Liver (tissue), 9 donors: Measurements from ENCODE around the gene EEA1. TPM values are rescaled to one million over a fixed set of nuclear protein-coding genes. Genes with fewer than 3 reads are reported as not detected.

Experiments used
- DNase-seq: peaks from one replicate; pipeline ENCODE4 v3.0.0-alpha.2; 2017; ENCODE audit warnings: low spot score
- H3K27ac ChIP-seq, 2 donors: one replicate each; pipeline ENCODE4 v1.7.0; 2013; ENCODE audit warnings: inconsistent platforms in 2 of 2, low read length in 2 of 2, control low read depth in 1 of 2, low read depth in 1 of 2, mild to moderate bottlenecking in 1 of 2
- H3K27me3 ChIP-seq, 4 donors: one replicate each; pipeline versions ENCODE4 v1.6.1 to v1.7.0; 2013; ENCODE audit warnings: low read length in 3 of 4, inconsistent platforms in 1 of 4, mild to moderate bottlenecking in 1 of 4, moderate library complexity in 1 of 4; ENCODE audit not compliant: control insufficient read depth in 4 of 4, insufficient read depth in 4 of 4
- H3K36me3 ChIP-seq, 4 donors: one replicate each; pipeline versions ENCODE4 v1.6.1 to v1.7.0; 2013; ENCODE audit warnings: low read length in 3 of 4, mild to moderate bottlenecking in 3 of 4, low read depth in 1 of 4, moderate library complexity in 1 of 4; ENCODE audit not compliant: control insufficient read depth in 4 of 4, insufficient read depth in 3 of 4
- H3K4me1 ChIP-seq, 4 donors: one replicate each; pipeline versions ENCODE4 v1.6.1 to v1.7.0; 2013; ENCODE audit warnings: low read length in 3 of 4, mild to moderate bottlenecking in 3 of 4, moderate library complexity in 1 of 4; ENCODE audit not compliant: control insufficient read depth in 4 of 4, insufficient read depth in 4 of 4
- H3K4me3 ChIP-seq, 3 donors: one replicate each; pipeline versions ENCODE4 v1.6.1 to v1.7.0; 2013; ENCODE audit warnings: low read length in 3 of 3, control low read depth in 1 of 3, low read depth in 1 of 3, mild to moderate bottlenecking in 1 of 3
- H3K9ac ChIP-seq, 2 donors: one replicate each; pipeline ENCODE4 v1.7.0; 2013; ENCODE audit warnings: low read length in 2 of 2, mild to moderate bottlenecking in 2 of 2, moderate library complexity in 2 of 2, control low read depth in 1 of 2, low read depth in 1 of 2
- H3K9me3 ChIP-seq, 4 donors: one replicate each; pipeline versions ENCODE4 v1.6.1 to v1.7.0; 2013; ENCODE audit warnings: low read length in 3 of 4; ENCODE audit not compliant: control insufficient read depth in 4 of 4
- EGR1 ChIP-seq, 2 donors: IDR thresholded peaks; 2 replicates each; pipeline ENCODE4 v1.6.1; 2016 to 2018; ENCODE audit warnings: antibody characterized with exemption in 2 of 2, low read depth in 2 of 2
- FOXA1 ChIP-seq: IDR thresholded peaks from 2 replicates; pipeline ENCODE4 v1.6.1; 2016; ENCODE audit warnings: antibody characterized with exemption
- FOXA2 ChIP-seq: IDR thresholded peaks from 2 replicates; pipeline ENCODE4 v1.6.1; 2016; ENCODE audit warnings: antibody characterized with exemption
- GABPA ChIP-seq, 2 donors: IDR thresholded peaks in 1 of 2; conservative IDR thresholded peaks in 1 of 2; 2 replicates each; pipeline ENCODE4 v1.6.1; 2016; ENCODE audit warnings: antibody characterized with exemption in 2 of 2, mild to moderate bottlenecking in 1 of 2, moderate library complexity in 1 of 2
- HNF4A ChIP-seq, 2 donors: conservative IDR thresholded peaks; 2 replicates each; pipeline ENCODE4 v1.6.1; 2016; ENCODE audit warnings: antibody characterized with exemption in 2 of 2, mild to moderate bottlenecking in 2 of 2
- HNF4G ChIP-seq: IDR thresholded peaks from 2 replicates; pipeline ENCODE4 v1.6.1; 2016; ENCODE audit warnings: antibody characterized with exemption
- JUND ChIP-seq, 2 donors: IDR thresholded peaks; 2 replicates each; pipeline ENCODE4 v1.6.1; 2016; ENCODE audit warnings: antibody characterized with exemption in 2 of 2
- NR2F2 ChIP-seq: IDR thresholded peaks from 2 replicates; pipeline ENCODE4 v1.6.1; 2016; ENCODE audit warnings: antibody characterized with exemption
- RAD21 ChIP-seq, 2 donors: IDR thresholded peaks; 2 replicates each; pipeline ENCODE4 v1.6.1; 2016; ENCODE audit warnings: antibody characterized with exemption in 2 of 2, mild to moderate bottlenecking in 2 of 2
- RXRA ChIP-seq, 2 donors: IDR thresholded peaks; 2 replicates each; pipeline ENCODE4 v1.6.1; 2017 to 2018; ENCODE audit warnings: antibody characterized with exemption in 2 of 2, mild to moderate bottlenecking in 1 of 2
- SP1 ChIP-seq: IDR thresholded peaks from 2 replicates; pipeline ENCODE4 v1.6.1; 2018; ENCODE audit warnings: antibody characterized with exemption, mild to moderate bottlenecking
- TAF1 ChIP-seq: conservative IDR thresholded peaks from 2 replicates; pipeline ENCODE4 v1.6.1; 2016; ENCODE audit warnings: antibody characterized with exemption, mild to moderate bottlenecking
- YY1 ChIP-seq: IDR thresholded peaks from 2 replicates; pipeline ENCODE4 v1.6.1; 2016; ENCODE audit warnings: antibody characterized with exemption, mild to moderate bottlenecking
- WGBS: extraction: QIAGEN DNeasy Blood & Tissue Kit; methylation state at CpG from one replicate; pipeline ENCODE4 v1.1.7; 2013; 5-methylcytosine and 5-hydroxymethylcytosine counted together
- polyA plus RNA-seq, 2 donors: library from polyadenylated mRNA; stranded (reverse) in 1 of 2; unstranded in 1 of 2; fragments of 200-250 nt in 1 of 2; fragments of >200 nt in 1 of 2; fragmentation: Nextera tagmentation in 1 of 2; extraction: Ambion mirVana in 1 of 2; gene quantifications; one replicate each; pipeline versions ENCODE4 v1.2.1 to v1.2.3, GENCODE V29; 2013 to 2015
- total RNA-seq, 2 donors: library from RNA; depleted of rRNA; stranded (reverse); fragments of >200 nt; gene quantifications; one replicate each; pipeline ENCODE4 v1.2.3, GENCODE V29; 2014
- TF ChIP-seq, protein P1 (sequence below): IDR thresholded peaks from 2 replicates; pipeline ENCODE4 v1.6.1; 2016; ENCODE audit warnings: antibody characterized with exemption, mild to moderate bottlenecking
- TF ChIP-seq, protein P2 (sequence below): IDR thresholded peaks from 2 replicates; pipeline ENCODE4 v1.6.1; 2016; ENCODE audit warnings: antibody characterized with exemption
- TF ChIP-seq, protein P3 (sequence below): IDR thresholded peaks from 2 replicates; pipeline ENCODE4 v1.6.1; 2016; ENCODE audit warnings: antibody characterized with exemption
- TF ChIP-seq, protein P4 (sequence below): fragments of 150-350 bp; IDR thresholded peaks from 2 replicates; pipeline ENCODE4 v1.5.1; 2017; ENCODE audit warnings: improper control_type of control experiment, low read depth, low read length; ENCODE audit not compliant: missing input control
- TF ChIP-seq, protein P5 (sequence below): IDR thresholded peaks from 2 replicates; pipeline ENCODE4 v1.6.1; 2016; ENCODE audit warnings: antibody characterized with exemption
- donor health status: healthy.
- donor health status: healthy.
- donor health status: healthy.
- donor health status: healthy.
- donor health status: healthy.

EEA1 gene
- total and polyA plus RNA-seq, 4 donors = 2.5 to 15.8 (median 9.1) TPM

DNA sequence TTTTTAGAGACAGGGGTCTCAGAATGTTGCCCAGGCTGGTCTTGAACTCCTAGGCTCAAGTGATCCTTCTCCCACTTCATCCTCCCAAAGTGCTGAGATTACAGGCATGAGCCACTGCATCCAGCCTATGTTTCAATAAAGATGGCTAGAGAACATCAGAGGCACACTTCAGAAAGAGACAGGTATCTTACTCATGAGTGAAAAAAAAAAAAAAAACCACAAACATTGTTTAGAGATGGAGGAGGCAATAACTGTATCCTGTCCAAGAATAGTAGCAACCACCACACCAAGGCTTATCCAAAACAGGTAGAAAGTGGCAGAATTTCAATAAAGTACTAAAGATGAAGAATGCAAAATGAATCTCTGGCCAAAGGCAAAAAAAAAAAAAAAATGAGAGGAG is 30.3 kb downstream of the EEA1 start:
- Histone ChIP-seq H3K27ac (peak overlapping the region; percentile 70 to 78), H3K27me3 (no peaks in the 10 kb centered on the region), H3K9me3 (no peaks in the 10 kb centered on the region), H3K9ac (no peak overlapping the region), H3K36me3 (no peaks in the 10 kb centered on the region), H3K4me3 (no peak overlapping the region), H3K4me1 (peaks cover 0 to 13% (median 1%) of the 10 kb centered on the region in 4 donors)
- TF ChIP-seq, protein P1, sequence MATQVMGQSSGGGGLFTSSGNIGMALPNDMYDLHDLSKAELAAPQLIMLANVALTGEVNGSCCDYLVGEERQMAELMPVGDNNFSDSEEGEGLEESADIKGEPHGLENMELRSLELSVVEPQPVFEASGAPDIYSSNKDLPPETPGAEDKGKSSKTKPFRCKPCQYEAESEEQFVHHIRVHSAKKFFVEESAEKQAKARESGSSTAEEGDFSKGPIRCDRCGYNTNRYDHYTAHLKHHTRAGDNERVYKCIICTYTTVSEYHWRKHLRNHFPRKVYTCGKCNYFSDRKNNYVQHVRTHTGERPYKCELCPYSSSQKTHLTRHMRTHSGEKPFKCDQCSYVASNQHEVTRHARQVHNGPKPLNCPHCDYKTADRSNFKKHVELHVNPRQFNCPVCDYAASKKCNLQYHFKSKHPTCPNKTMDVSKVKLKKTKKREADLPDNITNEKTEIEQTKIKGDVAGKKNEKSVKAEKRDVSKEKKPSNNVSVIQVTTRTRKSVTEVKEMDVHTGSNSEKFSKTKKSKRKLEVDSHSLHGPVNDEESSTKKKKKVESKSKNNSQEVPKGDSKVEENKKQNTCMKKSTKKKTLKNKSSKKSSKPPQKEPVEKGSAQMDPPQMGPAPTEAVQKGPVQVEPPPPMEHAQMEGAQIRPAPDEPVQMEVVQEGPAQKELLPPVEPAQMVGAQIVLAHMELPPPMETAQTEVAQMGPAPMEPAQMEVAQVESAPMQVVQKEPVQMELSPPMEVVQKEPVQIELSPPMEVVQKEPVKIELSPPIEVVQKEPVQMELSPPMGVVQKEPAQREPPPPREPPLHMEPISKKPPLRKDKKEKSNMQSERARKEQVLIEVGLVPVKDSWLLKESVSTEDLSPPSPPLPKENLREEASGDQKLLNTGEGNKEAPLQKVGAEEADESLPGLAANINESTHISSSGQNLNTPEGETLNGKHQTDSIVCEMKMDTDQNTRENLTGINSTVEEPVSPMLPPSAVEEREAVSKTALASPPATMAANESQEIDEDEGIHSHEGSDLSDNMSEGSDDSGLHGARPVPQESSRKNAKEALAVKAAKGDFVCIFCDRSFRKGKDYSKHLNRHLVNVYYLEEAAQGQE = no peak
- no peak for TF ChIP-seq GABPA (IDR thresholded peaks at IDR 0.05 in 1 of 2, conservative IDR thresholded peaks at IDR 0.05 in 1 of 2)
- no peak for TF ChIP-seq EGR1 (IDR thresholded peaks at IDR 0.05; ENCODE audit: low read depth in 2 of 2)
- TF ChIP-seq TAF1 = no peak
- TF ChIP-seq, protein P2, sequence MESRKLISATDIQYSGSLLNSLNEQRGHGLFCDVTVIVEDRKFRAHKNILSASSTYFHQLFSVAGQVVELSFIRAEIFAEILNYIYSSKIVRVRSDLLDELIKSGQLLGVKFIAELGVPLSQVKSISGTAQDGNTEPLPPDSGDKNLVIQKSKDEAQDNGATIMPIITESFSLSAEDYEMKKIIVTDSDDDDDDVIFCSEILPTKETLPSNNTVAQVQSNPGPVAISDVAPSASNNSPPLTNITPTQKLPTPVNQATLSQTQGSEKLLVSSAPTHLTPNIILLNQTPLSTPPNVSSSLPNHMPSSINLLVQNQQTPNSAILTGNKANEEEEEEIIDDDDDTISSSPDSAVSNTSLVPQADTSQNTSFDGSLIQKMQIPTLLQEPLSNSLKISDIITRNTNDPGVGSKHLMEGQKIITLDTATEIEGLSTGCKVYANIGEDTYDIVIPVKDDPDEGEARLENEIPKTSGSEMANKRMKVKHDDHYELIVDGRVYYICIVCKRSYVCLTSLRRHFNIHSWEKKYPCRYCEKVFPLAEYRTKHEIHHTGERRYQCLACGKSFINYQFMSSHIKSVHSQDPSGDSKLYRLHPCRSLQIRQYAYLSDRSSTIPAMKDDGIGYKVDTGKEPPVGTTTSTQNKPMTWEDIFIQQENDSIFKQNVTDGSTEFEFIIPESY = no peak
- no peak for TF ChIP-seq RAD21 (IDR thresholded peaks at IDR 0.05)
- TF ChIP-seq SP1 = no peak
- no peak for TF ChIP-seq HNF4G
- no peak for TF ChIP-seq FOXA2
- no peak for TF ChIP-seq HNF4A (conservative IDR thresholded peaks at IDR 0.05)
- TF ChIP-seq, protein P3, sequence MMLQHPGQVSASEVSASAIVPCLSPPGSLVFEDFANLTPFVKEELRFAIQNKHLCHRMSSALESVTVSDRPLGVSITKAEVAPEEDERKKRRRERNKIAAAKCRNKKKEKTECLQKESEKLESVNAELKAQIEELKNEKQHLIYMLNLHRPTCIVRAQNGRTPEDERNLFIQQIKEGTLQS = no peak
- TF ChIP-seq RXRA (IDR thresholded peaks at IDR 0.05) = no peak
- TF ChIP-seq, protein P4, sequence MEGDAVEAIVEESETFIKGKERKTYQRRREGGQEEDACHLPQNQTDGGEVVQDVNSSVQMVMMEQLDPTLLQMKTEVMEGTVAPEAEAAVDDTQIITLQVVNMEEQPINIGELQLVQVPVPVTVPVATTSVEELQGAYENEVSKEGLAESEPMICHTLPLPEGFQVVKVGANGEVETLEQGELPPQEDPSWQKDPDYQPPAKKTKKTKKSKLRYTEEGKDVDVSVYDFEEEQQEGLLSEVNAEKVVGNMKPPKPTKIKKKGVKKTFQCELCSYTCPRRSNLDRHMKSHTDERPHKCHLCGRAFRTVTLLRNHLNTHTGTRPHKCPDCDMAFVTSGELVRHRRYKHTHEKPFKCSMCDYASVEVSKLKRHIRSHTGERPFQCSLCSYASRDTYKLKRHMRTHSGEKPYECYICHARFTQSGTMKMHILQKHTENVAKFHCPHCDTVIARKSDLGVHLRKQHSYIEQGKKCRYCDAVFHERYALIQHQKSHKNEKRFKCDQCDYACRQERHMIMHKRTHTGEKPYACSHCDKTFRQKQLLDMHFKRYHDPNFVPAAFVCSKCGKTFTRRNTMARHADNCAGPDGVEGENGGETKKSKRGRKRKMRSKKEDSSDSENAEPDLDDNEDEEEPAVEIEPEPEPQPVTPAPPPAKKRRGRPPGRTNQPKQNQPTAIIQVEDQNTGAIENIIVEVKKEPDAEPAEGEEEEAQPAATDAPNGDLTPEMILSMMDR = no peak
- no peak for TF ChIP-seq FOXA1
- no peak for TF ChIP-seq YY1
- TF ChIP-seq, protein P5, sequence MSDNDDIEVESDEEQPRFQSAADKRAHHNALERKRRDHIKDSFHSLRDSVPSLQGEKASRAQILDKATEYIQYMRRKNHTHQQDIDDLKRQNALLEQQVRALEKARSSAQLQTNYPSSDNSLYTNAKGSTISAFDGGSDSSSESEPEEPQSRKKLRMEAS = no peak
- TF ChIP-seq NR2F2 = no peak
- no peak for DNase-seq

DNA sequence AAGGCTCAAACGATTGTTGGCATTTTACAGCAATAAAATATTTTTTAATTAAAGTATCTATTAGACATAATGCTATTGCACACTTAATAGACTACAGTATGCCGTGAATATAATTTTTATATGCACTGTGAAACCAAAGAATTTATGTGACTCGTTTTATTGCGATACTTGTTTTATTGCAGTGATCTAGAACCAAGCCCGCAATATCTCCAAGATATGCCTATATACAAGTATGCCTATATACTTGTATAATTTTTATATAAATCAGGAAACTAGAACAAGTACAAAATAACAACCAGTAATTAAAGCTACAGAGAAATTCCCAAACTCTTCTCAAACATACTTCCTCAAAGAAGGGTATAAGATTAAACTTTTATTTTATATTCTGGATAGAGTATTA is 31.3 kb downstream of the EEA1 start:
- no peak for DNase-seq
- no peak for TF ChIP-seq JUND (IDR thresholded peaks at IDR 0.05)
- Histone ChIP-seq H3K4me1 (peaks cover 0 to 13% (median 1%) of the 10 kb centered on the region in 4 donors), H3K9ac (no peak overlapping the region), H3K9me3 (no peaks in the 10 kb centered on the region), H3K4me3 (no peak overlapping the region), H3K27ac (no peak overlapping the region), H3K36me3 (no peaks in the 10 kb centered on the region), H3K27me3 (no peaks in the 10 kb centered on the region)
- WGBS = 95% methylated on average over 5 of the region's 5 CpGs
